Activated CD4-positive, alpha-beta T cell treated with anti-CD3 and anti-CD28 coated beads, Interleukin-2, amount 10 ng/mL, durations not matched to agents 7 days and 5 days (primary cell): ENCODE measurements around the gene RGS9BP. TPM values are rescaled to one million over a fixed set of nuclear protein-coding genes. Genes with fewer than 3 reads are reported as not detected.
A peak's percentile ranks its signal among the peaks of the same experiment; 100 is the strongest.

Experiments
- CTCF ChIA-PET: fragments of 350-600 bp; sonication (Branson Sonifier 250); formaldehyde crosslinking; loops from one replicate; lab custom pipeline; 2021; ENCODE audit warnings: antibody characterized with exemption; lab: Charles Lee
- POLR2A ChIA-PET: fragments of 350-600 bp; sonication (Branson Sonifier 250); formaldehyde crosslinking; loops from one replicate; lab custom pipeline; 2021; ENCODE audit warnings: antibody characterized with exemption; lab: Charles Lee
- DNase-seq: peaks from one replicate; pipeline ENCODE4 v3.0.0-alpha.2; 2020
- H3K27ac Mint-ChIP-seq: one replicate; pipeline ENCODE4 v1.8.0; 2021; ENCODE audit warnings: mild to moderate bottlenecking, moderate library complexity, mixed read lengths
- H3K27me3 Mint-ChIP-seq: one replicate; pipeline ENCODE4 v1.8.0; 2021; ENCODE audit warnings: mixed read lengths
- H3K36me3 Mint-ChIP-seq: one replicate; pipeline ENCODE4 v1.8.0; 2021; ENCODE audit warnings: low read depth, mixed read lengths
- H3K4me1 Mint-ChIP-seq: one replicate; pipeline ENCODE4 v1.8.0; 2021; ENCODE audit warnings: mixed read lengths
- H3K4me3 Mint-ChIP-seq: one replicate; pipeline ENCODE4 v1.8.0; 2021; ENCODE audit warnings: mild to moderate bottlenecking, moderate library complexity, mixed read lengths
- H3K9me3 Mint-ChIP-seq: one replicate; pipeline ENCODE4 v1.8.0; 2021; ENCODE audit warnings: mixed read lengths
- total RNA-seq, 2 experiments: library from RNA; stranded (reverse); gene quantifications; one replicate each; pipeline ENCODE4 v1.2.3, GENCODE V29; 2021

The RGS9BP gene
- total RNA-seq, 2 experiments from 2014 or later: 0.35 TPM

DNA sequence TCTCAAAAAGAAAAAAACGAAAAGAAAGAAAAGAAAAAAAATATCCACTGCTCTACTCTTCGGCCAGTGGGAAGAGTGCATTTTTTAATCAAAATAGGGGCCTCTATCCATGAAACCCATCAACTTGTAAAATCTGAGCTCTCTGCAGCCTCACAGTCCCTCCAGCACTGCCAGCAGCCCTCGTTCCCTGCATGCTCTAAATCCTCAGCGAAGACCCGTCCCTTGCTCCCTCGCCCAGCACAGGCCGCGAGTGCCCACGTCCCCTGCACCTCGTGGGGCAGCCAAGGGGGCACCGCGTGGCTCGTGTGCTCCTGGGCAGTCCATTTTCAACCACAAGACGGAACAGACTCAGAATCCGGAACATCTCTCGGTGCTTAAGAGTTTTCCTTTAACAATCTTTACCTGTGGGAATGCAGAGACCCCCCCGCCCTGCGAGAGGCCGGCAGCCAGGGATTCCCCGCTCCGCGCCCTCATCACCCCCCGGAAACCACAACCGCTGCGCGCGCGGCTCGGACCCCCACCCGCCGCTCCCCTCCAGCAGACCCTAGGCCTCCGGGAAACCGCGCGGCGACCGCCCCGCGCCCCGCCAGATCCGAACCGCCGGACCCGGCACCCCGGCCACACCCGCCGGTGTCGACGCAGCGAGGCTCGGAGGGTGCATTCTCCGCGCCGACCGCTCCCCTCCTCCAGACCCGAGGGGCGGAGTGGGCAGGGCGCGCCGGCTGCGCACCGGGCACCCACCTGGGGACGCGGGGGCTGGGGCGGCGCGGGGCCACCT is 1.3 kb upstream of the RGS9BP start:
- peaks cover 10% of the 10 kb centered on the region for H3K36me3 Mint-ChIP-seq
- peak overlapping the region; percentile 90 for H3K27ac Mint-ChIP-seq
- no peaks in the 10 kb centered on the region for H3K9me3 Mint-ChIP-seq
- DNase-seq: no peak
- H3K4me1 Mint-ChIP-seq: peaks cover 44% of the 10 kb centered on the region
- ChIA-PET CTCF (interaction anchor here (0.5 to 0.6 kb wide), 3 partner anchors 33 to 1048 kb away, joined by 3 to 4 read pairs (median 3); no protein-coding TSS in a partner anchor), POLR2A (interaction anchor here (1.1 kb wide), 1 partner anchor 17 kb away, joined by 3 read pairs; no protein-coding TSS in a partner anchor)
- H3K4me3 Mint-ChIP-seq: peak overlapping the region; percentile 92
- H3K27me3 Mint-ChIP-seq: peaks cover 15% of the 10 kb centered on the region

DNA sequence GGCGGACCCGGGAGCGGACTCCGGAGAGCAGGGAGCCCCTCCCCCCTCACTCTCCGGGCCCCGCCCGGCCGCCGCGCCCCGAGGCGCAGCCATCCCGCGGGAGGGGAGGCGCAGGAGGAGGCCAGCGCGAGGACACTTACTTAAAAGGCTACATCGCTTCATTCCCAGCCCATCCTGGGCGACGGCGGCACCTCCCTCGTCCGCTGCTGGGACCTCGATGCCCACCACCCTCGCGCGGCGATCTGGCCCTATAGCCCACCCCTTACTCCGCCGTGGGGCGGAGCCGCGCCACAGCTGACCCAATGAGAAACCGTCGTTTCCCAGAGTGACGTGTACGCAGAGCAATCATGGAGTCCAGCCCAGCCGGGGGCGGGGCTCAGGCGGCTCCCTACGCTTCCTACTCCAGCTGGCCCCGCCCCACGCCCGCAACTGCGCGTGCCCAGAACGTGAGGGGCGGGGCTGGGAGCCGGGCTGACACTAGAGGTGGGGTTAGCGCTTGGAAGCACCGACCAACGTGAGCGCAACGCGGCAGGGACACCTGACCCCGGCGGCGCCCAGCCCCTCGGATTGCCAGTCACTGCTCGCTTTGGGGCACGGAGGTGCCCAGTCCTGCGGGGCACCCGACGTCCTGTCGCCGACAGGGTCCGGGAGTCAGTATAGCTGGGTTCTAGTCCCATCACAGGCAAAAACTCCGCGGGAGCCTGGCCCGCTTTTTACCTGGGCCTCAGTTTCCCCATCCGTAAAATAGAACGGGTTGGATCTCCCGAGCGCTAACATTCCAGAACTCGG is 523 bp upstream of the RGS9BP start, which contains the start of gene ANKRD27:
ANKRD27 (minus strand) TSS at position 250 of the 789 bp plus-strand sequence. CDS start 16,165 bp downstream, outside the sequence.
- DNase-seq: peak; percentile 98
- Mint-ChIP-seq H3K27me3 (peaks cover 19% of the 10 kb centered on the region), H3K4me1 (peaks cover 37% of the 10 kb centered on the region), H3K27ac (peak within 1 kb of the TSS; percentile 90), H3K36me3 (peaks cover 7% of the 10 kb centered on the region), H3K9me3 (no peaks in the 10 kb centered on the region), H3K4me3 (peak within 1 kb of the TSS; percentile 92)
- ChIA-PET POLR2A (interaction anchor here (1.1 kb wide), 1 partner anchor 16 kb away, joined by 3 read pairs; no protein-coding TSS in a partner anchor), CTCF (interaction anchor here (0.6 kb wide), 1 partner anchor 33 kb away, joined by 3 read pairs; no protein-coding TSS in a partner anchor)

DNA sequence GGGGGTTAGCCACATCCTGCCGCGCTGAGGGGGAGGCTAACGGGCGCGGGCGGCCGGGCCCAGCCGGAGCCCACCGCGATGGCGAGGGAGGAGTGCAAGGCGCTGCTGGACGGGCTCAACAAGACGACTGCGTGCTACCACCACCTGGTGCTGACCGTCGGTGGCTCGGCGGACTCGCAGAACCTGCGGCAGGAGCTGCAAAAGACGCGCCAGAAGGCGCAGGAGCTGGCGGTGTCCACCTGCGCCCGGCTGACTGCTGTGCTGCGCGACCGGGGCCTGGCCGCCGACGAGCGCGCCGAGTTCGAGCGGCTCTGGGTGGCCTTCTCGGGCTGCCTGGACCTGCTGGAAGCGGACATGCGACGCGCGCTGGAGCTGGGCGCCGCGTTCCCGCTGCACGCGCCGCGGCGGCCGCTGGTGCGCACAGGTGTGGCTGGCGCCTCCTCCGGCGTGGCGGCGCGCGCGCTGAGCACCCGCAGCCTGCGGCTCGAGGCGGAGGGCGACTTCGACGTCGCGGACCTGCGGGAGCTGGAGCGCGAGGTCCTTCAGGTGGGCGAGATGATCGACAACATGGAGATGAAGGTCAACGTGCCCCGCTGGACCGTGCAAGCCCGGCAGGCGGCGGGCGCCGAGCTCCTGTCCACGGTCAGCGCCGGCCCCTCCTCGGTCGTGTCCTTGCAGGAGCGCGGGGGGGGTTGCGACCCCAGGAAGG is 692 bp downstream of the RGS9BP start:
- ChIA-PET POLR2A (interaction anchor here (0.6 kb wide), 1 partner anchor 402 kb away, joined by 3 read pairs; no protein-coding TSS in a partner anchor), CTCF (interaction anchor here (0.6 kb wide), 1 partner anchor 97 kb away, joined by 3 read pairs; no protein-coding TSS in a partner anchor)
- Mint-ChIP-seq H3K4me3 (peak overlapping the region; percentile 88), H3K36me3 (peaks cover 7% of the 10 kb centered on the region), H3K9me3 (no peaks in the 10 kb centered on the region), H3K4me1 (peaks cover 30% of the 10 kb centered on the region), H3K27me3 (peaks cover 21% of the 10 kb centered on the region), H3K27ac (no peak overlapping the region)
- no peak for DNase-seq

DNA sequence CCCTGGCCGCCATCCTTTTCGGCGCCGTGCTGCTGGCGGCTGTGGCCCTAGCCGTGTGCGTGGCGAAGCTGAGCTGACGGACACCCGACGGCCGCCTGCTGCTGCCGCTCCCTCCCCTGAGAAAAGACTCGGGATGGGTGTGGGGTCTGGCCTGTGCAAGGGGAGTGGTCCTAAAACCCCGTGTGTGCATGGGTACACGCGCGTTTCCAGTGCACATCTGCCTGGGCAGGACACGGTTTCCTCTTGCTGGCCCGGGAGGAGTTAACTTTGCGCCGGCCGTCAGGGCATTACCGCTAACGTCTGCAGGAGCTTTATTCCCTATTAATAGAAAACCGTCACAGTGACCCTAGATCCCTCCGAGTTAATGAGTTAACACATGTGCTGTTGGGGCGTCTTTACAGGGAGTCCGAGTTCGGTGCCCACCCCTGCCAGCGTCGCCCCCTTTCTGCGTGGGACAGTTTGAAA is 1.3 kb downstream of the RGS9BP start:
- peaks cover 27% of the 10 kb centered on the region for H3K4me1 Mint-ChIP-seq
- no peak for DNase-seq
- peaks cover 7% of the 10 kb centered on the region for H3K36me3 Mint-ChIP-seq
- peak overlapping the region; percentile 9 for H3K4me3 Mint-ChIP-seq
- no peak overlapping the region for H3K27ac Mint-ChIP-seq
- ChIA-PET CTCF (interaction anchor here (0.6 kb wide), 1 partner anchor 39 kb away, joined by 3 read pairs; no protein-coding TSS in a partner anchor), POLR2A (no interaction called here)
- no peaks in the 10 kb centered on the region for H3K9me3 Mint-ChIP-seq
- H3K27me3 Mint-ChIP-seq: peaks cover 21% of the 10 kb centered on the region

DNA sequence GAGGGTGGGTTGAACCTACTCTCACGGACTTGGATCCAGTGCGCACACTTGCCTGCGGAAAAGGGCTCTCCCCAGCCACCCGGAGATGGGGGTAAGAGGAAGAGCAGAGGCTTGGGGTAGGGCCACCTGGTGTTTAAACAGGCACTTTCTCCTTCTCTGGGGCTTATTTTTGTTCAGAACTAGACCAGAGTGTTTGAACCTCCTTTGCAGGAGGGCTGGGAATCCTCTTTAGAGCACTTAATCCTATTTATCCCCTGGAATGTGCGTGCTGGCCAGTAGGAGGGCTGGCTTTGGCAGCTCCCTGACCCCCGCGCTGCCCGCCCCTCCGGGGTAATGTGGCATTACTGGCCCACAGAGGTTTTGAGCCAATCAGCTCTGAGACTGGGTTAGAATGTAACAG is 2.0 kb downstream of the RGS9BP start:
- Mint-ChIP-seq H3K27ac (no peak overlapping the region), H3K4me3 (no peak overlapping the region), H3K27me3 (peaks cover 24% of the 10 kb centered on the region), H3K4me1 (peaks cover 23% of the 10 kb centered on the region), H3K9me3 (no peaks in the 10 kb centered on the region), H3K36me3 (peaks cover 7% of the 10 kb centered on the region)
- ChIA-PET CTCF (interaction anchor here (0.5 to 0.6 kb wide), 3 partner anchors 39 to 1758 kb away, joined by 3 read pairs; no protein-coding TSS in a partner anchor), POLR2A (no interaction called here)
- no peak for DNase-seq

DNA sequence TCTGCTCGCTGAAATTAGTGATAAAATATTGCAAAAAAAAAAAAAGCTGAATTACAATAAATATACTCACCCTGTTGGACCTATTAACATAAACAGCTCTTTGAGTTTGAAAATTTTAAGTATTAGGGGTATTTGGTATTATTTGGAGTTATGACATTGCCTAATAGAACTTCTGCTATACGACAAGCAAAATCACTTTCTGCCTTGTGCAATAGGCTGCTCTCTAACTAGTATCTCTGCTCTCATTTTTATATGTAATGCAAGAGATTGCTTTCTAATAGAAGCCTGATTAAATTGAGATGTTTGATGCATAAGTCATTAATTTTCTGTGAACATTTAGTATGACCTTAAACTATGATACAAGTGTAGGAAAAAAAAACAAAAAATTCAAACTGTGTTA is 5.3 kb downstream of the RGS9BP start:
- DNase-seq: no peak
- peaks cover 5% of the 10 kb centered on the region for H3K4me1 Mint-ChIP-seq
- ChIA-PET POLR2A (no interaction called here), CTCF (interaction anchor here (1.0 kb wide), 1 partner anchor 265 kb away, joined by 3 read pairs; no protein-coding TSS in a partner anchor)
- H3K27me3 Mint-ChIP-seq: peaks cover 22% of the 10 kb centered on the region
- no peaks in the 10 kb centered on the region for H3K9me3 Mint-ChIP-seq
- H3K36me3 Mint-ChIP-seq: no peaks in the 10 kb centered on the region
- no peak overlapping the region for H3K27ac Mint-ChIP-seq
- no peak overlapping the region for H3K4me3 Mint-ChIP-seq

DNA sequence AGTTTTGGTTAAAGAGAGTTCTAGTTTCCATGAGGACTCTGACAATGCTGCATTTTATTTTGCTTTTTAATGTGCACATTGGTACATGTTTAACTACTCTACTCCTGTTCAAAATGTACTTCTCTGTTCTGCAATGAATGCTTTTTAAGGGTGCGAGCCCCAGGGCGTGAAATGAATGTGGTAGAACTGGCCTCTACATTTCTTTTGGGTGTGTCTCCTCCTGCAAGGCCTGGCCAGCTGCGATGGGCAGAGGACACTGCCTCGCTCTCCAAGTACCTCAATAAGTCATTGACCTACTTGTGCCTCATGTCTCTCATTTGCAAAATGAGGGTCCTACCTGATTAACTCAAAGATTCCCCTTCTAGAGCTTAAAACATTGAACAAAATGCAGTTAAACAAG is 6.7 kb downstream of the RGS9BP start:
- no peak overlapping the region for H3K27ac Mint-ChIP-seq
- H3K4me1 Mint-ChIP-seq: peaks cover 4% of the 10 kb centered on the region
- no peak for DNase-seq
- CTCF ChIA-PET: no interaction called here
- H3K9me3 Mint-ChIP-seq: no peaks in the 10 kb centered on the region
- H3K36me3 Mint-ChIP-seq: no peaks in the 10 kb centered on the region
- POLR2A ChIA-PET: no interaction called here
- peaks cover 17% of the 10 kb centered on the region for H3K27me3 Mint-ChIP-seq
- no peak overlapping the region for H3K4me3 Mint-ChIP-seq

DNA sequence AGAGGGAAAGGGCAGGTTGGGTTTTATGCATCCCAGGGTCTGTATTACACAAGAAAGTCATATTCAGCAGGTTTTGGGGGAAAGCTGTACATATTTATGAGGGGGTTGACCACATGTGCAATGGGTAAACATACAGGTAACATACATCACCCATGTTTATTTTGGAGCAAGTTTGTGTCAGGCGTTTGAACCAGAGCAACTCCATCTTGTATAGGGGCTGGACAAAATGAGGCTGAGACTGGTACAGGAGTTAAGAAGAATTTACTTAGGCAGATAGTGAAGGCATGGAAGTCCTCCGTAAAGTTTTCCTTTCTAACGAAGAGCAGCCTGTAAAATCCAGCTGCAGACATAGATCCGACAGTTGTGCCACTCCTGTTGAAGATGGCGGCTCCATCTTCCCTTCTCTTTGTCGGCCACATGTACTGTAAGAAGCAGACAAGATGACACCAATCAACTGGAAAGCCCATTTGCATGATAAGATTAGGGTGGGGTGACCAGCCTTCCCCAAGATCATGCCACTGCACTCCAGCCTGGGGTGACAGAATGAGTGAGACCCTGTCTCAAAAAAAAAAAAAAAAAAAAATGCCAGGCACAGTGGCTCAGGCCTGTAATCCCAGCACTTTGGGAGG is 11.3 kb downstream of the RGS9BP start:
- no peaks in the 10 kb centered on the region for H3K9me3 Mint-ChIP-seq
- no peak overlapping the region for H3K27ac Mint-ChIP-seq
- POLR2A ChIA-PET: no interaction called here
- CTCF ChIA-PET: no interaction called here
- peaks cover 18% of the 10 kb centered on the region for H3K4me1 Mint-ChIP-seq
- no peak overlapping the region for H3K4me3 Mint-ChIP-seq
- H3K27me3 Mint-ChIP-seq: peaks cover 3% of the 10 kb centered on the region
- H3K36me3 Mint-ChIP-seq: no peaks in the 10 kb centered on the region
- no peak for DNase-seq

DNA sequence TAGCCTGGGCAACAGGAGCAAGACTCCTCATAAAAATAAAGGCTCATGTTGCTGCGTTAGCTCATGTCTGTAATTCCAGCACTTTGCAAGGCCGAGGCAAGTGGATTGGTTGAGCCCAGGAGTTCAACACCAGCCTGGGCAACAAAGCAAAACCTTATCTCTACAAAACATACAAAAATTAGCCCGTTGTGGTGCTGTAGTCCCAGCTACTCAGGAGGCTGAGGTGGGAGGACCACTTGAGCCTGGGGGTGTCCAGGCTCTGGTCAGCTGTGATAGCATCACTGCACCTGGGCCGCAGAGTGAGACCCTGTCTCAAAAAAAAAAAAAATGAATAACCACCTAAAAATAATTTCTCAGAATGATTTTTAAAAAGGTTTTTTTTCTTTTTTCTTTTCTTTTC is 12.0 kb downstream of the RGS9BP start:
- DNase-seq: no peak
- Mint-ChIP-seq H3K27me3 (no peaks in the 10 kb centered on the region), H3K36me3 (peaks cover under 1% of the 10 kb centered on the region), H3K4me3 (no peak overlapping the region), H3K4me1 (peaks cover 19% of the 10 kb centered on the region), H3K27ac (no peak overlapping the region), H3K9me3 (no peaks in the 10 kb centered on the region)
- POLR2A ChIA-PET: no interaction called here
- CTCF ChIA-PET: no interaction called here

DNA sequence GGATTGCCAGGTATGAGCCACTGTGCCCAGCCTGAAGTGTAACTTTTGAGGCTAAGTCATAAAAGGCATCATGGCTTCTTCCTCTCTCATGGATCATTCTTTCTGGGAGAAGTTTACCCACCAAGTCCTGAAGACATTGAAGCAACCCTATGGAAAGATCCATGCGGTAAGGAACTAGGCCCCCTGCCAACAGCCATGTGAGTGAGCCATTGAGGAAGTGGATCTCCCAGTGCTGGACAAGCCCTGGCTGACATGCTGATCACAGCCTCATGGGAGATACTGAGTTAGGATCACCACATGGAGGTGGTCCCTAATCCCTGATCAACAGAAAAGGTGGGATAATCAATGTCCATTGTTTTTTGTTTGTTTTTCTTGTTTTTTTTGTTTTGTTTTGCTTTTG is 12.7 kb downstream of the RGS9BP start:
- Mint-ChIP-seq H3K4me1 (peaks cover 25% of the 10 kb centered on the region), H3K36me3 (peaks cover 6% of the 10 kb centered on the region), H3K27ac (no peak overlapping the region), H3K9me3 (no peaks in the 10 kb centered on the region), H3K27me3 (no peaks in the 10 kb centered on the region), H3K4me3 (no peak overlapping the region)
- ChIA-PET CTCF (no interaction called here), POLR2A (no interaction called here)
- no peak for DNase-seq

DNA sequence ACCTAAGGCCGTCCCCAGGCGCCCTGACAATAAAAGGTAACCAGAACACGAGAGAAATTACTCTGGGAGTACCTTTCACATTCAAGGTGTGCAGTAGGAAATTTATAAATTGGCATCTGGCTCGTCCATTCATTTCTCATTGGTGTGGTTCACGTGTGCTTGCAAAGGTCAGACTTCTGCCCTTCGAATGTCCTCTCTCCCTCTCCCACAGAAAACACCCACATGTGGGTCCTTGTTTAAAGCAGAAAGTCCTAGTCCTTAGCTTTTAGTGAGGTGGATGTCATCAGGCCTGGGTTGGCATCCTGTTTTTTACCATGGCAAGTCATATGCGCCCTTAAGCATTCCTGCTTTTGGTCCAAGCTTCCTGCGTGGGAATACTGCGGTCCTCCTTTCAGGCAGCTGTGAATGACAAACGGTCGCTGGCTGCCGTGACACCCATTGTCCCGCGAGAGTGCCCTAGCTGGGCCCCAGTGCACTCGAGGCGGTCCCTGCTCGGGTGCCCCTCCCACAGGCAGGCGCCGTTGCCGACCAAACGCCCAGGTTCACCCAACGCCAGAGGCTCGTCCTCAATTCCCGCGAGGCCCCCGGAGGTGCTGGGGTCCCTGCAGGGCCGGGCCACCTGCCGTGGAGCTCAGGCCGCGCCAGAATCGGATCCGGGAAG is 15.8 kb downstream of the RGS9BP start, which contains the start of gene NUDT19:
NUDT19 (plus strand) TSS at position 531 of the 661 bp plus-strand sequence. CDS start 140 bp downstream, outside the sequence.
- POLR2A ChIA-PET: interaction anchor here (0.5 to 0.6 kb wide), 3 partner anchors 16 to 111 kb away, joined by 3 read pairs; partner anchors contain the start of genes ANKRD27, PDCD5 and RGS9BP
- Mint-ChIP-seq H3K4me3 (peak within 1 kb of the TSS; percentile 85), H3K27me3 (no peaks in the 10 kb centered on the region), H3K27ac (peak within 1 kb of the TSS; percentile 94), H3K9me3 (no peaks in the 10 kb centered on the region), H3K4me1 (peaks cover 54% of the 10 kb centered on the region), H3K36me3 (peaks cover 29% of the 10 kb centered on the region)
- CTCF ChIA-PET: interaction anchor here (0.5 to 1.0 kb wide), 3 partner anchors 8 to 22 kb away, joined by 3 to 4 read pairs (median 3); no protein-coding TSS in a partner anchor
- peak; percentile 81 for DNase-seq
